ENCODE data around the gene EXOC2.

Gene EXOC2

GRCh38 chr6:446418-447366 is 246.2 kb downstream of the EXOC2 start:
- Histone ChIP-seq H3K4me3 (ENCODE audit: low read depth, low read length) (no peak overlapping the region), H3K27ac (no peak overlapping the region), H3K27me3 (ENCODE audit: control insufficient read depth, insufficient read depth, low read length) (no peaks in the 10 kb centered on the region), H3K79me2 (no peaks in the 10 kb centered on the region), H2AFZ (no peak overlapping the region), H3K4me1 (no peaks in the 10 kb centered on the region), H3K36me3 (ENCODE audit: control insufficient read depth, insufficient read depth, low read length) (no peaks in the 10 kb centered on the region), H3K9ac (no peak overlapping the region), H3K4me2 (ENCODE audit: low read length) (no peak overlapping the region), H3K9me3 (ENCODE audit: control insufficient read depth, low read length) (no peaks in the 10 kb centered on the region)
- TF ChIP-seq CTCF (IDR thresholded peaks at IDR 0.05), result no peak

GRCh38 chr6:445571-446417 is 247.1 kb downstream of the EXOC2 start:
- Histone ChIP-seq H3K27ac (no peak overlapping the region), H3K9ac (no peak overlapping the region), H3K9me3 (ENCODE audit: control insufficient read depth, low read length) (no peaks in the 10 kb centered on the region), H3K4me2 (ENCODE audit: low read length) (no peak overlapping the region), H3K4me3 (ENCODE audit: low read depth, low read length) (no peak overlapping the region), H3K36me3 (ENCODE audit: control insufficient read depth, insufficient read depth, low read length) (no peaks in the 10 kb centered on the region), H3K4me1 (no peaks in the 10 kb centered on the region), H2AFZ (no peak overlapping the region), H3K27me3 (ENCODE audit: control insufficient read depth, insufficient read depth, low read length) (no peaks in the 10 kb centered on the region), H3K79me2 (no peaks in the 10 kb centered on the region)
- no peak for TF ChIP-seq CTCF (IDR thresholded peaks at IDR 0.05)

- no peak for TF ChIP-seq CTCF (IDR thresholded peaks at IDR 0.05)
- H3K79me2 ChIP-seq, result no peaks in the 10 kb centered on the region
- H3K9me3 ChIP-seq (ENCODE audit: control insufficient read depth, low read length), result no peaks in the 10 kb centered on the region
- H3K4me3 ChIP-seq (ENCODE audit: low read depth, low read length), result no peak overlapping the region
- no peak overlapping the region for H3K27ac ChIP-seq
- H3K4me2 ChIP-seq (ENCODE audit: low read length), result no peak overlapping the region
- H3K4me1 ChIP-seq, result no peaks in the 10 kb centered on the region
- no peak overlapping the region for H3K9ac ChIP-seq
- H3K36me3 ChIP-seq (ENCODE audit: control insufficient read depth, insufficient read depth, low read length), result no peaks in the 10 kb centered on the region
- no peak overlapping the region for H2AFZ ChIP-seq
- H3K27me3 ChIP-seq (ENCODE audit: control insufficient read depth, insufficient read depth, low read length), result no peaks in the 10 kb centered on the region
These were observed 248.2 kb downstream of the EXOC2 start for GRCh38 chr6:444653-445275.

GRCh38 chr6:443621-444159 is 249.2 kb downstream of the EXOC2 start:
- TF ChIP-seq CTCF (IDR thresholded peaks at IDR 0.05), result no peak
- Histone ChIP-seq H3K9ac (no peak overlapping the region), H3K27me3 (ENCODE audit: control insufficient read depth, insufficient read depth, low read length) (no peaks in the 10 kb centered on the region), H3K79me2 (no peaks in the 10 kb centered on the region), H3K9me3 (ENCODE audit: control insufficient read depth, low read length) (no peaks in the 10 kb centered on the region), H2AFZ (no peak overlapping the region), H3K4me1 (no peaks in the 10 kb centered on the region), H3K4me3 (ENCODE audit: low read depth, low read length) (no peak overlapping the region), H3K36me3 (ENCODE audit: control insufficient read depth, insufficient read depth, low read length) (no peaks in the 10 kb centered on the region), H3K4me2 (ENCODE audit: low read length) (no peak overlapping the region), H3K27ac (no peak overlapping the region)

All from parathyroid adenoma (tissue), 2 donors.